Panc1 (cell line): ENCODE data around the gene CCM2. TPM values are rescaled to one million over a fixed set of nuclear protein-coding genes. Genes with fewer than 3 reads are reported as not detected.

Experiments
- total RNA-seq: library from RNA; stranded (reverse); gene quantifications from one replicate; pipeline ENCODE4 v1.2.1, GENCODE V29; 2021; ENCODE audit not compliant: unreplicated experiment

Gene CCM2
- total RNA-seq, 1 experiment from 2014 or later = 97.1 TPM

Other genes with a start within 250 kb of the CCM2 start
- 3,706 TPM for gene PPIA, start 203.5 kb upstream of the CCM2 start, total RNA-seq
- gene H2AZ2, start 152.1 kb upstream of the CCM2 start, total RNA-seq = 319 TPM
- 25.2 TPM for gene PURB, start 114.7 kb upstream of the CCM2 start, total RNA-seq
- gene MYO1G, start 21.2 kb upstream of the CCM2 start, total RNA-seq = 0.41 TPM
- 5.3 TPM for gene NACAD, start 88.8 kb downstream of the CCM2 start, total RNA-seq
- gene TBRG4, start 111.5 kb downstream of the CCM2 start, total RNA-seq = 149 TPM
- 0.13 TPM for gene RAMP3, start 157.6 kb downstream of the CCM2 start, total RNA-seq